Fibroblast of lung (primary cell): ENCODE measurements around the gene ERBB4.

Experiments
- EZH2 ChIP-seq: IDR thresholded peaks from 2 replicates; pipeline ENCODE4 v1.5.1; 2012; ENCODE audit warnings: low read length, control low read depth, mild to moderate bottlenecking; ENCODE audit errors: missing control alignments
- TF ChIP-seq, protein P1 (sequence below), 2 donors: IDR thresholded peaks in 1 of 2; conservative IDR thresholded peaks in 1 of 2; 1 replicate in 1 of 2; 2 replicates in 1 of 2; pipeline ENCODE4 v1.5.1; 2011 to 2012; ENCODE audit warnings: low read length in 2 of 2, control low read depth in 1 of 2, inconsistent platforms in 1 of 2, low read depth in 1 of 2, mild to moderate bottlenecking in 1 of 2

DNA sequence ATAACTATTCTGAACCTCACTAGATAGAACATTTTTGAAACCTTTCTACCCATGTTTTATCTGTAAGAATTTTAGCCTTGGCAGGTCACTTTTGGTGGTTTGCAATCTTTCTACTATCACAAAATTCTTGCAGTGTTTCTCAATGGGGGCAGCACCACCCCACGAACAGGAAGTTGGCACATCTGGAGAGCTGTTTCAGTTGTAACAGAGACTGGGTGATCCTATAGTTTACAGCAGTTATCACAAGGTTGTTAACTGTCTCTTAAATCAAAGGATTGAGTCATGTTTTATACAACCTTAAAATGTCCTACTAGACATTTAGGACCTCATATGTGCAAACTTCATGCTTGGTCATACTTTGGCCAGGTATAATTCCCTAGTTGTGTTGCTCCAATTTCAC, 829.2 kb downstream of the ERBB4 start:
- TF ChIP-seq, protein P1, sequence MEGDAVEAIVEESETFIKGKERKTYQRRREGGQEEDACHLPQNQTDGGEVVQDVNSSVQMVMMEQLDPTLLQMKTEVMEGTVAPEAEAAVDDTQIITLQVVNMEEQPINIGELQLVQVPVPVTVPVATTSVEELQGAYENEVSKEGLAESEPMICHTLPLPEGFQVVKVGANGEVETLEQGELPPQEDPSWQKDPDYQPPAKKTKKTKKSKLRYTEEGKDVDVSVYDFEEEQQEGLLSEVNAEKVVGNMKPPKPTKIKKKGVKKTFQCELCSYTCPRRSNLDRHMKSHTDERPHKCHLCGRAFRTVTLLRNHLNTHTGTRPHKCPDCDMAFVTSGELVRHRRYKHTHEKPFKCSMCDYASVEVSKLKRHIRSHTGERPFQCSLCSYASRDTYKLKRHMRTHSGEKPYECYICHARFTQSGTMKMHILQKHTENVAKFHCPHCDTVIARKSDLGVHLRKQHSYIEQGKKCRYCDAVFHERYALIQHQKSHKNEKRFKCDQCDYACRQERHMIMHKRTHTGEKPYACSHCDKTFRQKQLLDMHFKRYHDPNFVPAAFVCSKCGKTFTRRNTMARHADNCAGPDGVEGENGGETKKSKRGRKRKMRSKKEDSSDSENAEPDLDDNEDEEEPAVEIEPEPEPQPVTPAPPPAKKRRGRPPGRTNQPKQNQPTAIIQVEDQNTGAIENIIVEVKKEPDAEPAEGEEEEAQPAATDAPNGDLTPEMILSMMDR (conservative IDR thresholded peaks at IDR 0.05 in 1 of 2, IDR thresholded peaks at IDR 0.05 in 1 of 2; ENCODE audit: low read depth in 1 of 2, low read length in 2 of 2) = no peak
- TF ChIP-seq EZH2 = no peak
